Putamen (tissue), 1 donor: ENCODE data around the gene ADCK1.
"Not testable (repeated sequence)": the region's sequence is repeated elsewhere in the genome, so short reads cannot be mapped to it uniquely, and the experiment has no call there.

Source experiments
- DNase-seq: peaks from one replicate; pipeline ENCODE4 v3.0.0-alpha.2; 2016; ENCODE audit warnings: low spot score

The ADCK1 gene

GRCh38 chr14:77799863-77800730 lies at the start of gene ADCK1:
Gene ADCK1 (plus strand): TSS chr14:77800109. CDS start chr14:77818979, 18,870 bp downstream.
- peak; percentile 88 for DNase-seq

DNA sequence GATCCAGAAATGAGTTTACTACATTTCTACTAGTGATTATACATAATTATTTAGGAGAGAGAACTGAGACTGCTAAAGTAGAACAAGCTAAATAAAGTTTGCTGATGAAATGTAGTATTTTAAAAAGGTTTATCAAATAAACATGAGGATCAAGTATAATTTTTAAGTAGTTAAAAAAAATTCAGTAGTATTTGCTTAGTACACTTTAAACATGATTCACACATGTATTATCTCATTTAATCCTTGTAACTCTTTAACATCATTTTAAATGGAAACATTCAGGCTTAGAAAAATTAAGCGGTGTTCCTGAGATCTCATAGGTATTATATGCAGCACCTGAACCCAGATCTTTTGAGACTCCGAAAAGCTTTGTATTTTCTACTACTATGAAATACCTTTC lies 47.6 kb upstream of the ADCK1 start:
- no peak for DNase-seq

- no peak for DNase-seq
Measured at GRCh38 chr14:77752799-77753516, 47.0 kb upstream of the ADCK1 start.

- peak; percentile 95 for DNase-seq
Measured at GRCh38 chr14:77760381-77761204, 39.3 kb upstream of the ADCK1 start, which contains the start of gene SNW1. Gene SNW1 (minus strand): TSS chr14:77761156. CDS start chr14:77761127, 29 bp downstream.

- peak; percentile 34 for DNase-seq
Measured at GRCh38 chr14:77761205-77761931, 38.5 kb upstream of the ADCK1 start.

- no peak for DNase-seq
Measured at GRCh38 chr14:77763316-77763715, 36.6 kb upstream of the ADCK1 start.

- no peak for DNase-seq
Measured at GRCh38 chr14:77763978-77764377, 35.9 kb upstream of the ADCK1 start.

DNA sequence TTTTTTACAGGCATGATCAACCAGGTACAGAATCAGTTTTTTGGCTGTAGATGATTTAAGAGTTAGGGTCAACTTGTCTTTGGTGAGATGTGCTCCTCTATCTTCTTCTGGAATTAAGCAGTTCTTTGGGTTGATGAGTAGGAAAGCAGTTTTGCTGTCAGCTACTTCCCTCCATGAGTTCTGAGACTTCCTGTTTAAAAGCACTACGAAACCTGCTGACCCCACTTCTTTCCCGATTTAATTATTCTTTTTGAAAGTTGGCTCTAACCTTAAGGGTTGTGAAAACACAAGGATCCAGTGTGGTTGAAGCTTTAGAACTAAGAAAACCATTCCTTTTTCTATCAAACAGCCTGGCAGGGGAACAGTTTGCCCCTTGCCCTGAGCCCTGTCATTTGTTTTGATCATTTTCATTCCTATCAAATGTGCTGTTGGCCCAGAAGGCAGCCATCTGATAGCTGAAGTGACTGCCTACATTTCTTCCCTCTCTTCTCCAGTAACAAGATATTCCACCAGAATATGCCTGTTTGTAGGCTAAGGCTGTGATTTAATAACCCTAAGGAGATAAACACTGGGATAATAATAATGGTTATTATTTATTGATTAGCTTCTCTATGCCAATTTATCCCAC lies 31.4 kb upstream of the ADCK1 start:
- not testable (repeated sequence) for DNase-seq

GRCh38 chr14:77773966-77774365 lies 25.9 kb upstream of the ADCK1 start:
- DNase-seq = not testable (repeated sequence)

DNA sequence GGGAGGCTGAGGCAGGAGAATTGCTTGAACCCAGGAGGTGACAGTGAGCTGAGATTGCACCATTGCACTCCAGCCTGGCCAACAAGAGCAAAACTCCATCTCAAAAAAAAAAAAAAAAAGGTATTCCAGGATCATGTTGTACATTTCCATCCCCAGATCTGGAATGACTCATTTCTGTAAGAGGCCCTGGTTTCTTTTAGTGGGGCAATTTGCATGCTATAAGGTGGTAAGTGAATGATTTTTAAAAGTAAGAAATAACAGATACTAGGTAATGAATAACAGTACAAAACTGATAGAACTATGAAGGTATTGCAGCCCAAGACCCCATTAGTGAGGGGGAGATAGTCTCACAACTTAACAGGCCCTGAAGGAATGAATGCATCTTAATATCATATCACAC lies 17.7 kb upstream of the ADCK1 start:
- DNase-seq = no peak

DNA sequence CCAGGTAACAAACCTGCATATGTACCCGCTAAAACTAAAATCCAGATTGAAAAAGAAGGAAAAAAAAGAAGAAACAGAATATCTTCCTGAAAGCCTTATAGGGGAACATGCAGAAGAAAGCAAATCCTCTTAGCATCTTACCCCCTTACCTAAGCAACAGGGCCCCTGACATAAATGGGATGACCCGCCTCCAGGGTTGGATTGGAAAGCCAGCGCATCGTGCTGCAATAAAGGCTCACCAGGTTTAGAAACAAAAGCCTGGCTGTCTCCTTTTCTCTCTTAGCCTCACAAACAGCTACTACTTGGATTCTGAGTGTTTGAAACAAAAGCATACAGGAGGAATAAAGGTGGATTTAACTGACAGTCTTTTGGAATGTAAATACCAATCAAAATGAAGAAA lies 13.8 kb upstream of the ADCK1 start:
- DNase-seq = no peak

- no peak for DNase-seq
Measured at GRCh38 chr14:77790566-77791224, 9.2 kb upstream of the ADCK1 start.

- DNase-seq = no peak
Measured at GRCh38 chr14:77791225-77791600, 8.7 kb upstream of the ADCK1 start.

DNA sequence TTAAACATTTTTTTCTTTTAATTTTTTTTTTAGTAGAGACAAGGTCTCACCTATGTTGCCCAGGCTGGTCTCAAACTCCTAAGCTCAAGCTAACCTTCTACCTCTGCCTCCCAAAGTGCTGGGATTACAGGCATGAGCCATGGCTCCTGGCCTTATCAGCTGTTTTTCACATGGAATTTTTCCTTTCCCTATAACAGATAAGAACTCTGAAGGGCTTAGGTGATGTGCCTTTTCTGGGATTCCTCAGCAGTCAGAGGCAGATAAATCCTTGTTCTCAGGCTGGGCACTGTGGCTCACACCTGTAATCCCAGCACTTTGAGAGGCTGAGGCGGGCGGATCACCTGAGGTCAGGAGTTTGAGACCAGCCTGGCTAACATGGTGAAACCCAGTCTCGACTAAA lies 6.7 kb upstream of the ADCK1 start:
- DNase-seq = not testable (repeated sequence)

GRCh38 chr14:77794357-77794756 lies 5.6 kb upstream of the ADCK1 start:
- DNase-seq = no peak

- not testable (repeated sequence) for DNase-seq
Measured at GRCh38 chr14:77799456-77799855, 453 bp upstream of the ADCK1 start.

GRCh38 chr14:77800814-77801213 lies 905 bp downstream of the ADCK1 start:
- DNase-seq = no peak

- DNase-seq = no peak
Measured at GRCh38 chr14:77804592-77804991, 4.7 kb downstream of the ADCK1 start.

DNA sequence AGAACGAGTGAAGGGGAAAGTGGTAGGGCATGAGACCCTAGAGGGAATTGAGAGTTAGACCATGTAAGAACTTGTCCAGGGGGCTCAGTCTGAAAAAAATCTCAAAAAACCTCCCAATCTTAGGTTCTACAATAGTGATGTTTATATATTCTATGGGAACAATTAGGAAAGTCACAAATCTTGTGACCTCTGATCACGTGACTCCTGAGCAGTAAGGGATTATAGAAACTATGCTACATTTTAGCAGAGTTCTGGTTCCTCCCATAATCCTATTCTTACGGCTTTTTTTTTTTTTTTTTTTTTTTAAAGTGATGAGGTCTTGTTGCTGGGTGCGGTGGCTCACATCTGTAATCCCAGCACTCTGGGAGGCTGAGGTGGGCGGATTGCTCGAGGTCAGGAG lies 5.8 kb downstream of the ADCK1 start:
- no peak for DNase-seq

GRCh38 chr14:77808250-77808649 lies 8.3 kb downstream of the ADCK1 start:
- no peak for DNase-seq

DNA sequence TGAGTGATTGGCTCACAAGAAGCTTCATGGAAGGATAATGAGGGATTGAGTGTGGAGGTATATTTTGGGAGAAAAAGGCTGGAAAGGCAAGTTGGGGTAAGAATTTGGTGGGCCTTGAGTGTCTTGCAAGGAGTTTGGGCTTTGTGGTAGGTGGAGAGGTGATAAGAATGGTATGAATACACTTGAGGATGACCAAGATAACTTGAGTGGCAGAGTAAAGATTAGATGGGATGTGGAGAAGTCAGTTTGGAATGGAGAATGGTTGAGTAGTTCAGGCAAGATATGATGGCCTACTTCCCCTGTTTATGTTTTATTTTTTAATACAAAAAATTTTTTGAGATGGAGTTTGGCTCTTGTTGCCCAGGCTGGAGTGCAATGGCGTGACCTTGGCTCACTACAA lies 9.1 kb downstream of the ADCK1 start:
- no peak for DNase-seq
